Stimulated activated CD4-positive, alpha-beta T cell treated with anti-CD3 and anti-CD28 coated beads, Interleukin-4, amount 100 ng/mL, for 24 hours (primary cell): ENCODE results near the gene DNAJC7.
"Not testable (repeated sequence)": the region's sequence is repeated elsewhere in the genome, so short reads cannot be mapped to it uniquely, and the experiment has no call there.

Experiments
- DNase-seq: peaks from one replicate; pipeline ENCODE4 v3.0.0-alpha.2; 2020

Gene DNAJC7

GRCh38 chr17:42040818-42041217 lies 23.6 kb upstream of the DNAJC7 start:
- DNase-seq = no peak

- DNase-seq = no peak
These were observed 22.8 kb upstream of the DNAJC7 start for GRCh38 chr17:42039794-42040763.

- DNase-seq = no peak
These were observed 21.2 kb upstream of the DNAJC7 start for GRCh38 chr17:42038221-42038973.

GRCh38 chr17:42034059-42034458 lies 16.8 kb upstream of the DNAJC7 start:
- DNase-seq = no peak

DNA sequence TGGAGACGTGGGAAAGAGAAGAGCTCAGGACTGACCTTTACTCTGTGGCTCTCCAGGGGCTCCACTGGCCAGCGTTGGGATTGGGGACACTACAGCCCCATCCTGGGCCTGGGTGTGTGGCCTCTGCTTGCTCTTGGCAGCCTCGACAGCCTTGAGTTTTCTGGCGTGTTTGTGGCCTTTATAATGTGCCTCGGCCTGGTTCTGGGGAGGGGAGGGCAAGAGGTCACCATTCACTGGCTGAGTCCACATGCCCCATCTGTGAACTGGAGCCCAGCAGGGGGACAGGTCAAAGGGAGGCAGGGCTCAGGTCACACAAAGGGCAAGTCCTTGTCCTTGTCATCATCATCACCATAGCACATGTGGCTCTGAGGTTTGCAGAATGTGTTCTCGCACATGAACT lies 14.3 kb upstream of the DNAJC7 start:
- DNase-seq = no peak

GRCh38 chr17:42028791-42029127 lies 11.5 kb upstream of the DNAJC7 start:
- DNase-seq = no peak

- DNase-seq = no peak
These were observed 10.9 kb upstream of the DNAJC7 start for GRCh38 chr17:42027961-42028790.

DNA sequence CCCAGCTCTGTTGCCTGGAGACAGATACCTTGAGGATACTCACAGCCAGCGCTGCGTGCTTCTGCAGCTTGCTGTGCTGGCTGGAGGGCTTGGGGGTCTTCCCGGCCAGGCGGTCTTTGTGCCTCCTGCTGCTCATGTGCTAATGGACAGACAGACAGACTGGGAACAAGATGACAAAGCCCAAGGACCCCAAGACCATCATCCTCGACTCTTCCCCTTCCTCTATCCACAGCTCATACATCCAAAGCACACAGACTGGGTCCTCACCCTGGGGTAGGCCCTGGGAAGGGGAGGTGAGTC lies 10.3 kb upstream of the DNAJC7 start:
- DNase-seq = no peak

- DNase-seq = no peak
These were observed 9.8 kb upstream of the DNAJC7 start for GRCh38 chr17:42026857-42027589.

GRCh38 chr17:42025936-42026335 lies 8.7 kb upstream of the DNAJC7 start:
- no peak for DNase-seq

DNA sequence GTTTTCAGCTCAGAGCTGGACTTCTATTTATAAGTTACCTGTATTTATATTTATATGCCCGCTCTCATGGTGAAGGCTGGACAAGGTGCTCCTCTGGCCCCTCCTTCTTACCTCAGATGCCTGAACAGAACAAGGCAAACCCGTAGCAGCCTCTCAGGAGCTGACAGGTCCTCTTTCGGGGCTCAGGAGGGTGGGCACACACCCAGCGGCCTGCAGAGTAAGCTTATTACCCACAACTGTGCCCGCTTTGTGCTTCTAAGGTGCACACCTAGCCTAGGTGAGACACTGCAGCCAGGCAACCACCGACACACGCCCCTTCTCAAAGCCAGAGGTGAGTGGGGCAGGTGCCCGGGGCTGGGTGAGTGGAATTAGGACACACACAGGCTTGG lies 7.9 kb upstream of the DNAJC7 start:
- DNase-seq = no peak

- DNase-seq = no peak
These were observed 6.5 kb upstream of the DNAJC7 start for GRCh38 chr17:42023524-42024349.

GRCh38 chr17:42020845-42021244 lies 3.6 kb upstream of the DNAJC7 start:
- not testable (repeated sequence) for DNase-seq

GRCh38 chr17:42019509-42020404 lies 2.5 kb upstream of the DNAJC7 start, which contains the start of gene NKIRAS2:
Gene NKIRAS2 (plus strand): TSS chr17:42020090. CDS start chr17:42021578, 1,488 bp downstream.
- peak; percentile 96 for DNase-seq

DNA sequence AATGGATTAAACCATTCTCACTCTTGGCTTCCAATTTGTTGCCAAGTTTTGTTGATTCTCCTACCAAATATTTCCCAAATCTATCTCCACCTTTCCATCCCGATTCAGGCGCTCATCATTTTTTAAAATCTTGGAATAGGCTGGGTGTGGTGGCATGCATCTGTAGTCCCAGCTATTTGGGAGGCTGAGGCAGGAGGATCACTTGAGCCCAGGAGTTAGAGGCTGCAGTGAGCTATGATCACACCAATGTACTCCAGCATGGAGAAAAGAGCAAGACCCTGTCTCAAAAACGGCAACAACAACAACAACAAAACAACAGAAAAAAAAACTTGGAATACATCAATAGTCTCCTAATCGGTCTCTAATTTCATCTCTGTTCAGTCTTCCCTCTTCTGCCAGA lies 1.7 kb upstream of the DNAJC7 start:
- no peak for DNase-seq

DNA sequence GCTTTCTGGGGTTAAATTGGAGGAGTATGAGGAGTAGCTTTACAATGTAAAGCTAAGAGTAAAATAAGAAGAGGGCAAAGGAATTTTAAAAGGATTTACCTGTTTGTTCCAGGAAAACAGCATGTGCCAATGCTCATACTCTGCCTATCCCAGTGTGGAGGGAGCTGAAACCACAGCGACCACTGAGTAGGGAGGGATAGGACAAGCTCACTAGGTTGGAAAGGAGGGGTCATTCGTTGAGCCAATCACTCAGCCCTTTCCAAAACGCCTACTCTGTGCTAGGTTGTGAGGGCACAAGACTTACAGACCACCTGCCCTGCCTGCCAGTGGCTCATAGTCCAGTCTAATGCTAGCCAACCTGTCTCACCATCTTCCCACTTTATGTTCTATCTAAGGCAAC lies 1.1 kb upstream of the DNAJC7 start:
- no peak for DNase-seq

- DNase-seq = no peak
These were observed 594 bp upstream of the DNAJC7 start for GRCh38 chr17:42017866-42018200.

GRCh38 chr17:42016411-42016831 lies 818 bp downstream of the DNAJC7 start:
- DNase-seq = peak; percentile 16

GRCh38 chr17:42013740-42014139 lies 3.5 kb downstream of the DNAJC7 start:
- DNase-seq = not testable (repeated sequence)

- DNase-seq = not testable (repeated sequence)
These were observed 4.9 kb downstream of the DNAJC7 start for GRCh38 chr17:42012363-42012762.
